Neuron (in vitro differentiated cells): Measurements from ENCODE around the gene TEN1.
"Not testable (repeated sequence)": the region's sequence is repeated elsewhere in the genome, so short reads cannot be mapped to it uniquely, and the experiment has no call there.

Experiments
- H2AFZ ChIP-seq: one replicate; pipeline ENCODE4 v1.6.1; 2013; ENCODE audit warnings: low read depth, mild to moderate bottlenecking, inconsistent platforms, low read length, moderate library complexity
- H3K27me3 ChIP-seq: one replicate; pipeline ENCODE4 v1.6.1; 2013; ENCODE audit warnings: low read length; ENCODE audit not compliant: insufficient read depth
- H3K36me3 ChIP-seq: one replicate; pipeline ENCODE4 v1.6.1; 2013; ENCODE audit warnings: low read length; ENCODE audit not compliant: insufficient read depth
- H3K4me1 ChIP-seq: one replicate; pipeline ENCODE4 v1.6.1; 2013; ENCODE audit warnings: low read length; ENCODE audit not compliant: insufficient read depth
- H3K4me3 ChIP-seq: 2 replicates; pipeline ENCODE4 v1.5.1; 2013; ENCODE audit warnings: mild to moderate bottlenecking, low read length, moderate library complexity
- H3K9me3 ChIP-seq: one replicate; pipeline ENCODE4 v1.6.1; 2013; ENCODE audit warnings: low read length

The TEN1 gene

DNA sequence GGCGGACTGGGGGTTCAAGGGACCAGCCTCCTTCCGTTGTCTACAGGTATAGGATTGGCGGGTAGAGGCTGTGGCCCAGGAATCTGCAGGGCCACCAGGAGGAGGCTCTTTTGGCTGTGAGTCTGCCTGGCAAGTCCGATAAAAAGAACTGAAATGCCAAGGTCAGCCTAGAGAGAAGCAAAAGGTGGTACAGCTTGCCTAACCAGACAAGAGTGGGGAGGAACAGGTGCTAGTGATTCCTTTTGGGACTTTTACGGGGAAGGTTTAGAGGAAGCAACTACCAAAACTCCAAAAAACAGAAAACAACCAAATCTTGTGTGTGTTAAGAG, 53.7 kb downstream of the TEN1 start:
- Histone ChIP-seq H3K9me3 (no peaks in the 10 kb centered on the region), H3K27me3 (no peaks in the 10 kb centered on the region), H3K4me3 (no peak overlapping the region), H3K4me1 (peaks cover 7% of the 10 kb centered on the region), H3K36me3 (no peaks in the 10 kb centered on the region), H2AFZ (no peak overlapping the region)

DNA sequence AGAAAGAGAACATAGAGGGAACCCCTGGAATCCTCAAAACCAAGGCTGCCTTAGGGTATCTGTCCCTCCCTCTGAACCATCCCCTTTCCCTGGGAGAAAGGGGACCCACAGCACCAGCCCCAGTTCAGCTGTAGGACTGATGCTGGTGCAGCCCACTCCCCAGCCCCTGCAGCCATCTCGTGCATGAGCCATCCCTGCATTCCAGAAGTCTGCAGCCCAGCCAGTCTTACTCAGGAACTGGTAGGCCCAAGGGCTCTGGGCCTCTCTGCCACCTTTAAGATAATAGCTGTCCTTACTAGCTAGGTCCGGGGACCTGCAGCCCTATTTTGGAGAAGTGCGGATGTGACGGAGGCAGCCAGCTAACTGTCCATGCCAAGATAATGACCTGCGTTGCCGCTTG, 54.1 kb downstream of the TEN1 start:
- Histone ChIP-seq H3K27me3 (no peaks in the 10 kb centered on the region), H3K4me3 (no peak overlapping the region), H3K9me3 (no peaks in the 10 kb centered on the region), H2AFZ (no peak overlapping the region), H3K4me1 (peaks cover 7% of the 10 kb centered on the region), H3K36me3 (peaks cover 3% of the 10 kb centered on the region)

DNA sequence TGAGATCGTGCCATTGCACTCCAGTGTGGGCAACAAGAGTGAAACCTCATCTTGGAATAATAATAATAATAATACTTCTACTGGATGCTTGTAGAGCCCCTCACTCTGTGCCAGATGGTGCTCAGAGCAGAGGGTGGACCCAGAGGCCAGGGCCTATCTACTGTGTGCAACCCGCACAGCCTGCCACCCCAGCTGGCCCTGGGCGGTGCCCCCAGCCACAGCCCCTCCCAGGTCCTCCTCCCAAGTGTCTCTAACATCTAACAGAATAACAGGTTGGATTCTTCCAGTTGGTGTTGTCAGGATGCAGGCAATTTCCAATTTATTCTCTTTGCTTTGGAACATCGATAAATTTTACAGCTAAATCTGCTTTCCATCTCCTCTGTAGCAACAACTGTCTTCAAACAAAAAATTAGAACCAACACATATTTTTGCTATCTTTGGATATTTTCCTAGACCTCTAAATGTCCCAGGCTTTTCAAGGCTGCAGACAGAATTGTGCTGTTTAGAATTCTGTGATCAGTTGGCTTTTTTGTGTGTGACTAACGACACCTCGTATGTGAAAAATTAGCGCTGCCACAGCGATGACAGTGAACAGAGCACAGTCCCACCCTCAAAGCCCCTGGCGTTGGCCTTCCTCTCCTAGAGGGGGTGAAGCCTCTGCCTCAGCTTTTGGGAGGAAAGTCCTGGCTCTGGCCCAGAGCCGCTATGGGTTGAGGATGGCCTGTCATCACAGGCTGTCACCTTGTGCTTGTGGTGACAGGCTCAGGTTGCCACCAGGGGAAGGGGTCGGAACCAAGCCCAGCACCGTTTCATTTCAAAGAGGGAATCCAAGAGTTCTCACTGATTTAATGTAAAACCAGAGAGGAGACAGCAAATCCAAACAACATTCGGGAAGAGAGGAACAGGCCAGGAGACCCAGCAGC, 55.6 kb downstream of the TEN1 start:
- no peak overlapping the region for H3K4me3 ChIP-seq
- H3K36me3 ChIP-seq: peaks cover 19% of the 10 kb centered on the region
- H2AFZ ChIP-seq: no peak overlapping the region
- no peaks in the 10 kb centered on the region for H3K9me3 ChIP-seq
- no peaks in the 10 kb centered on the region for H3K27me3 ChIP-seq
- H3K4me1 ChIP-seq: peaks cover 3% of the 10 kb centered on the region

DNA sequence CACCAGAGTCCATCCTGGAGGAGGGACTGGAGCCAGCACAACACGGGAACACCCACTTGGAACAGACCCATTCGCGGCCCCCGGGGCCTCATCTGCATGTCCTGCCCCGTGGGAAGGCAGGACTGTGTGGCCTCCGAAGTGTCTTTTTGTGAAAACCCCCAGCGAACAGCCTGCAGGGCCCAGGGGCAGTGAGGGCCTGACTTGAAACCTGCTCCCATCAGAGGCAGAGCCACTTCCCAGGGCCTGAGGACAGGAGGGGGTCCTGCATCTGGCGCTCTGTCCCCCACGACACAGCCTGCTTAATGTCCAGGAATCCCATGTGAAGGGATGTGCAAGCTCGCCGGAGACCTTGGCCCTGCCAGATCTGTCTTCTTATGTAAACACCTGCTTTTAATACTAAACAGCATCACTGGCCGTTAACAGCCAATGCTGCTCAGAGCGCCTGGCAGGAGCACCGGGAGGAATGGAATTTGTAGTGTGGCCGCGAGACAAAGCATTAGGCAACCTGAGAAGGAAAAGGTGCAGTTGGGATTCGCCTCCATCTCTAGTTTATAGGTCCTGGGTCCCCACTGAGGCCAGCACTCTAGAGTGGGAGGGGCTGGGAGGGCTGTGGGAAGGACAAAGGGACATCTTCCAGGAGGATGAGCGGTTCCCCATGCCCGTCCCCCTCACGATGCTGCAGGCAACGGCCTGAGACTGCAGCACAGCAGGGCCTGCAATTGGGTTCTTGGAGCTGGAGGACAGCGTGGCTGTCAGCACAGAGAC, 57.6 kb downstream of the TEN1 start:
- Histone ChIP-seq H2AFZ (no peak overlapping the region), H3K27me3 (no peaks in the 10 kb centered on the region), H3K4me3 (no peak overlapping the region), H3K36me3 (peaks cover 38% of the 10 kb centered on the region), H3K4me1 (no peaks in the 10 kb centered on the region), H3K9me3 (no peaks in the 10 kb centered on the region)

DNA sequence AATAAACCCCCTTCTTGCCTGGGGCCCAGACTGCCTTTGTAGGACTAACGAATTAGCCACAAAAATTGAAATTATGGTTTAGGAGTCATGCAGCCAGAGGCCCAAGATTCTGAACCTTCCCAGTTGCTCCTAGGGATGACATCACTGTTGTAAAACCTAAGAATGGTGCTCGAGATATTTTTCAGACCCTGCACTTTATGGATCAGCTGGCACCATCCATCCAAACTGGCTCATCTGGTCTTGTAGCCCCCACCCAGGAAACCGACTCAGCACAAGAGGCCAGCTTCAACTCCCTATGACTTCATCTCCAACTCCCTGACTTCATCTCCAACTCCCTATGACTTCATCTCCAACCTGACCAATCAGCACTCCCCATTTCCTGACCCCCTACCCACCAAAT, 59.0 kb downstream of the TEN1 start:
- Histone ChIP-seq H3K9me3 (no peaks in the 10 kb centered on the region), H3K4me1 (no peaks in the 10 kb centered on the region), H3K36me3 (peaks cover 40% of the 10 kb centered on the region), H3K27me3 (no peaks in the 10 kb centered on the region), H2AFZ (no peak overlapping the region), H3K4me3 (no peak overlapping the region)

DNA sequence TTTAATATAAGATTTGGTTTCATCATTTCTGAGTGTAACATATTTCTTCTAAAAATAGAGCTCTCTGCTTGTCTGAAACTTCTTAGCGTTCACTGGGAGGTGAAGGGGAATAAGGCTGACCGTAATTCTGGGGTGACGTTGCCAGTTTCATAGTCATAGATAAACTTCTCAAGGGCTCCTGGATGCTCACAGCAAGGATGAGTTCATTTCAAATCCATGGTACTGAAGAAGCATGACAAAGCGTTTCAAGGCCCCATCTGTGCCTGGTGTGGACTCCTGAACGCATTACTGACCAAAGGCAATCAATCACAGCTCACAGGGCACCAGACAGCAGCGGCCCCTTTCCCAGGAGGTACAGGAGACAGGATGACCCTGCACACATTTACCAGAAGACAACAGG, 60.1 kb downstream of the TEN1 start:
- H2AFZ ChIP-seq: no peak overlapping the region
- H3K36me3 ChIP-seq: peaks cover 50% of the 10 kb centered on the region
- H3K4me1 ChIP-seq: no peaks in the 10 kb centered on the region
- no peaks in the 10 kb centered on the region for H3K27me3 ChIP-seq
- no peaks in the 10 kb centered on the region for H3K9me3 ChIP-seq
- H3K4me3 ChIP-seq: no peak overlapping the region

DNA sequence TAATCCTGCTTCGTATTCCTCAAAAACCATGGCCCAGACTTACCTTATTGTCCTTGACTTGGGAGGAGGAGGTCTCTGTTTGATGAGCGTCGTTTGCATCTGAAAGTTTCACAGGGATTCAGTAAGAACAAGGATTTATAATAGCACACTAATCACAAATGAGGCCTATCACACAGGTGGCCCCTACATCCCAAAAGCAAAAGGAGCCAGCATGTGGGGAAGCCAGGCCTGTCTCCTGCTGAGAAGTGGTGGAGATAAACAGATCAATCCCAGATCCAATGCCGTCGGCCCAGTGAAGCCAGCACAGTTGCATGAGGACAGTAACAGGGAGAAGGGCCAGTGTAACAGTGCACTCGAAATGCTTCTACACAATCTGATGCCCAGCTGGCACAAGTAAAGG, 61.3 kb downstream of the TEN1 start:
- Histone ChIP-seq H3K36me3 (peaks cover 61% of the 10 kb centered on the region), H3K27me3 (no peaks in the 10 kb centered on the region), H3K4me3 (no peak overlapping the region), H3K4me1 (no peaks in the 10 kb centered on the region), H3K9me3 (no peaks in the 10 kb centered on the region), H2AFZ (no peak overlapping the region)

DNA sequence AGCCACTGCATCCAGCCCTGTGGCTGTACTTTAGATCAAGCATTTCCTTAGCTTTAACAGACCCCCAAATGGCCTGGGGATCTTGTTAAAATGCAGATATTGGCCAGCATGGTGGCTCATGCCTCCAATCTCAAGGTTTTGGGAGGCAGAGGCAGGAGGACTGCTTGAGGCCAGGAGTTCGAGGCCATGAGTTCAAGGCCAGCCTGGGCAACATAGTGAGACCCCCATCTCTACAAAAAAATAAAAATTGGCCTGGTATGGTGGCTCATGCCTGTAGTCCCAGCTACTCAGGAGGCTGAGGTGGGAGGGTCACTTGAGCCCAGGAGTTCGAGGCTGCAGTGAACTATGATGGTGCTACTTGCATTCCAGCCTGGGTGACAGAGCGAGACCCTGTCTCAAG, 63.8 kb downstream of the TEN1 start:
- not testable (repeated sequence) for H3K4me1 ChIP-seq, H3K27me3 ChIP-seq, H3K9me3 ChIP-seq, H3K4me3 ChIP-seq, H2AFZ ChIP-seq
- H3K36me3 ChIP-seq: peaks cover 82% of the 10 kb centered on the region

DNA sequence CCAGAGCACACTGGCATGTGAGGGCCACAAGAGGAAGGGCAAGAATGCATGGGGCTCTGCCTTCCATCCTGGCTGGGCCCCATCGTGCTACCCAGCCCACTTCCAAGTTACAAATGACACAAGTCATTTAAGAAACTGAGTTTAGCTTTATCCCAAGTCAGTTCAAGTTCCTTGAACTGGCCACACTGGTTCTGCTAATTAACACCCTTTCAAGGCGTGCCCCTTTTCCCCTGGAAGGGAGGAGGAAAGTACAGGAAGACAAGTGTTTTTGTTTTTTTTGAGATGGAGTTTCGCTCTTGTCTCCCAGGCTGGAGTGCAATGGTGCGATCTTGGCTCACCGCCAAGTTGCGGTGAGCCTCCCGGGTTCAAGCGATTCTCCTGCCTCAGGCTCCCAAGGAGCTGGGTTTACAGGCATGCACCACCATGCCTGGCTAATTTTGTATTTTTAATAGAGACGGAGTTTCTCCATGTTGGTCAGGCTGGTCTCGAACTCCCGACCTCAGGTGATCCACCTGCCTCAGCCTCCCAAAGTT, 65.5 kb downstream of the TEN1 start:
- H3K9me3 ChIP-seq, H2AFZ ChIP-seq, H3K27me3 ChIP-seq, H3K4me3 ChIP-seq, H3K4me1 ChIP-seq: not testable (repeated sequence)
- H3K36me3 ChIP-seq: peaks cover 82% of the 10 kb centered on the region

DNA sequence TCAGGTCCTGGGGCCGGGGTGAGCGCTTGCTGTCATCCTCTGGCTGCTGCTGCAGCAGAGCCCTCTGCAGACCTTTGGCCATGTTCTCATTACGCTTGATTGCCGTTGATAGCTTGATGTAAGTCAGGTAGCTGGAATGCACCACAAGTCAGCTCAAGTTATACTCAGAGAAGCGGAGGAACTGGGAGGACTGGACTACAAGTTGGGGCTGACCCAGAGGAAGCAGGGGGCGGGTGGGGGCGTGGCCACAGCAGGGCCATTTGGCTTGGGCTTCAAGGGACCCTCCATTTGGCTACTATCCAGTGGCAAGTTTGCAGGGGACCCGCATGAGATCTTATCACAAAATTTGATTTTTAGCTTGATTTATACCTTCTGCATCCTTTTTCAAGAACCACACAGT, 67.0 kb downstream of the TEN1 start:
- peaks cover 81% of the 10 kb centered on the region for H3K36me3 ChIP-seq

DNA sequence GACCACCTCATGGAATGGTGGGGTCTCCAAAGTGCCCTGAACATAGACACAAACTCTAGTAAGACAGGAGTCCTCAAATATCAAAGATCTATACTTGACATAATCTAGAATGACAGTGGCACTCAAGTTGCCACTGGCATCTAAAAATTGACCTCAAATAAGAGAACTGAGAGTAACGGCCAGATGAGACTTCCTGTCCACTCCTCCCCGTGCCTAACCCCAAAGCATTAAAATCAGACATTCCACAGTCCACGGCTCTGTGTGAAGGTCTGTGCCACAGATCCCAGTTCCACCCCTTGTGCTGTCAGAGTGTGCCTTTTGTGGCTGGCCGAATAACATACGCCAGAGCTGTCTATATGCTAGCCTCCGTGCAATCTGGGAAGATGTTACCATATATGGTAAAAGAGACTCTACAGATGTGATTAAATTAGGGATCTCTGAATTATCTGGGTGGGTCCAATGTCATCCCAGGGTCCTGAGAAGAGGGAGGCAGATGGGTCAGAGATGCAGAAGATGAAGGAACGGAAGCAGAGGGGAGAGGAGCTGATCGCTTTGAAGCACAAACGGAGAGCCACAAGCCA, 69.1 kb downstream of the TEN1 start:
- Histone ChIP-seq H3K36me3 (peaks cover 77% of the 10 kb centered on the region), H2AFZ (no peak overlapping the region), H3K9me3 (no peaks in the 10 kb centered on the region), H3K4me3 (no peak overlapping the region), H3K27me3 (no peaks in the 10 kb centered on the region), H3K4me1 (peaks cover 13% of the 10 kb centered on the region)

More for the DNA sequence above, 67.0 kb downstream of the TEN1 start:
- Histone ChIP-seq H2AFZ (no peak overlapping the region), H3K4me3 (no peak overlapping the region), H3K4me1 (peaks cover 13% of the 10 kb centered on the region), H3K27me3 (no peaks in the 10 kb centered on the region), H3K9me3 (no peaks in the 10 kb centered on the region)

DNA sequence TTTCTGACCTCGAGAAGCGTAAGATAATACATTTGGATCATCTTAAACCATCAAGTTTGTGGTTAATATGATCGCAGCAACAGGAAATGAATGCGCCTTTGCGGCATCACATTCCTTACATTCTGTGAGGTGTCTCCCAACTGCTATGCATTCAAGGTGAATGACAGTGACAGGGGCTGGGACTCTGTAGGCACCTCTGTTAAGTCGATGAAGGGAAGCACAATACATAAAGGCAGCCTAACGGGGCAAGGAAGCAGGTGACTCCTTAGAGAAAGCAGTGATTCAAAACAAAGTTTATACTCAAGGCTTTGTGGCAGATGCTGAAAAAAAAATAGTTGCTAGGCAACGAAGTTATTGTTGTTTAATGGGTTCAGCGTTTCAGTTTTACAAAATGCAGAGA, 69.7 kb downstream of the TEN1 start:
- H2AFZ ChIP-seq: no peak overlapping the region
- H3K27me3 ChIP-seq: no peaks in the 10 kb centered on the region
- H3K4me1 ChIP-seq: peaks cover 13% of the 10 kb centered on the region
- H3K4me3 ChIP-seq: no peak overlapping the region
- H3K36me3 ChIP-seq: peaks cover 77% of the 10 kb centered on the region
- H3K9me3 ChIP-seq: no peaks in the 10 kb centered on the region

DNA sequence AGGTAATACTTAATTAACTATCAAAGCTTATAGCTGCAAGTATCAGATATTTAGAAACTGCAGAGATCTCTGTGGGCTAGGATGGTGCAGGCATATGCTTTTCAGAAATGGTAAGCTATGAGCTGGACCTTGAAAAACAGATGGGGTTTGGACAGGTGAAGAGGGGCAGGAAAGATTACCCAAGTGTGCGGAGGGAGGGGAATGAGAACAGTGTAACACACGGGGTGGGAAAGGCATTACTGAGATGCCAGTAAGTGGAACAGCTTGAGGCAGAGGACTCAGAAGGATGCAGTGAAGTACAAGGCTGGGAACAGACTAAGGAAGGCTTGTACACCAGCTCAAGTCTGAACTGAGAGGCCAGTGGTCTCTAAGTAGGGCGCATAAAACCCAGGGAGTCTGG, 70.2 kb downstream of the TEN1 start:
- H3K36me3 ChIP-seq: peaks cover 77% of the 10 kb centered on the region

More for the DNA sequence above, 70.2 kb downstream of the TEN1 start:
- Histone ChIP-seq H3K4me3 (no peak overlapping the region), H3K27me3 (no peaks in the 10 kb centered on the region), H2AFZ (no peak overlapping the region), H3K9me3 (no peaks in the 10 kb centered on the region), H3K4me1 (peaks cover 13% of the 10 kb centered on the region)
